ENCODE data around the gene F11. TPM values are rescaled to one million over a fixed set of nuclear protein-coding genes. Genes with fewer than 3 reads are reported as not detected.
"Not testable (repeated sequence)": the region's sequence is repeated elsewhere in the genome, so short reads cannot be mapped to it uniquely, and the experiment has no call there.

F11 gene
- total RNA-seq, 1 donor from 2014 or later, result not detected

GRCh38 chr4:186249785-186250754 lies 15.9 kb upstream of the F11 start:
- DNase-seq (ENCODE audit: extremely low read depth, low read depth, low spot score), result no peak

- no peak for DNase-seq (ENCODE audit: extremely low read depth, low read depth, low spot score)
Observed at GRCh38 chr4:186250760-186251159, 15.2 kb upstream of the F11 start.

GRCh38 chr4:186255122-186255521 lies 10.9 kb upstream of the F11 start:
- no peak for DNase-seq (ENCODE audit: extremely low read depth, low read depth, low spot score)

- no peak for DNase-seq (ENCODE audit: extremely low read depth, low read depth, low spot score)
Observed at GRCh38 chr4:186258216-186258811, 7.7 kb upstream of the F11 start.

GRCh38 chr4:186260117-186260503 lies 5.9 kb upstream of the F11 start:
- DNase-seq (ENCODE audit: extremely low read depth, low read depth, low spot score), result no peak

GRCh38 chr4:186260504-186261448 lies 5.2 kb upstream of the F11 start:
- no peak for DNase-seq (ENCODE audit: extremely low read depth, low read depth, low spot score)

- DNase-seq (ENCODE audit: extremely low read depth, low read depth, low spot score), result no peak
Observed at GRCh38 chr4:186264660-186265059, 1.3 kb upstream of the F11 start.

GRCh38 chr4:186265250-186265649 lies 739 bp upstream of the F11 start:
- DNase-seq (ENCODE audit: extremely low read depth, low read depth, low spot score), result not testable (repeated sequence)

GRCh38 chr4:186266729-186267456 lies 904 bp downstream of the F11 start:
- no peak for DNase-seq (ENCODE audit: extremely low read depth, low read depth, low spot score)

GRCh38 chr4:186271081-186271678 lies 5.2 kb downstream of the F11 start:
- DNase-seq (ENCODE audit: extremely low read depth, low read depth, low spot score), result no peak

GRCh38 chr4:186272699-186273391 lies 6.9 kb downstream of the F11 start:
- no peak for DNase-seq (ENCODE audit: extremely low read depth, low read depth, low spot score)

- DNase-seq (ENCODE audit: extremely low read depth, low read depth, low spot score), result not testable (repeated sequence)
Observed at GRCh38 chr4:186273392-186273789, 7.4 kb downstream of the F11 start.

- DNase-seq (ENCODE audit: extremely low read depth, low read depth, low spot score), result no peak
Observed at GRCh38 chr4:186283311-186283710, 17.3 kb downstream of the F11 start.

GRCh38 chr4:186285147-186285546 lies 19.2 kb downstream of the F11 start:
- no peak for DNase-seq (ENCODE audit: extremely low read depth, low read depth, low spot score)

GRCh38 chr4:186286581-186286980 lies 20.6 kb downstream of the F11 start:
- DNase-seq (ENCODE audit: extremely low read depth, low read depth, low spot score), result no peak

GRCh38 chr4:186291256-186291890 lies 25.4 kb downstream of the F11 start:
- no peak for DNase-seq (ENCODE audit: extremely low read depth, low read depth, low spot score)

GRCh38 chr4:186294160-186294559 lies 28.2 kb downstream of the F11 start:
- DNase-seq (ENCODE audit: extremely low read depth, low read depth, low spot score), result no peak

GRCh38 chr4:186296481-186296880 lies 30.5 kb downstream of the F11 start:
- no peak for DNase-seq (ENCODE audit: extremely low read depth, low read depth, low spot score)

Measured in glomerular endothelial cell (primary cell).